Activated CD8-positive, alpha-beta memory T cell treated with anti-CD3 and anti-CD28 coated beads, Interleukin-2, amount 10 ng/mL, durations not matched to agents 7 days and 5 days (primary cell): Measurements from ENCODE around the gene ANKRD12. TPM values are rescaled to one million over a fixed set of nuclear protein-coding genes. Genes with fewer than 3 reads are reported as not detected.
A peak's percentile ranks its signal among the peaks of the same experiment; 100 is the strongest.

Source experiments
- ATAC-seq: fragments of 150-1000 bp; cut with Tn5 transposase; one replicate; pipeline ENCODE4 v1.10.0; 2021; ENCODE audit warnings: moderate library complexity
- CTCF ChIA-PET: fragments of 350-600 bp; sonication (Branson Sonifier 250); formaldehyde crosslinking; loops from one replicate; lab custom pipeline; 2021; ENCODE audit warnings: antibody characterized with exemption; lab: Charles Lee
- DNase-seq: peaks from one replicate; pipeline ENCODE4 v3.0.0-alpha.2; 2020
- H3K27ac Mint-ChIP-seq: one replicate; pipeline ENCODE4 v1.8.0; 2021; ENCODE audit warnings: mild to moderate bottlenecking, mixed read lengths
- H3K27me3 Mint-ChIP-seq: one replicate; pipeline ENCODE4 v1.8.0; 2021; ENCODE audit warnings: mixed read lengths
- H3K36me3 Mint-ChIP-seq: one replicate; pipeline ENCODE4 v1.8.0; 2021; ENCODE audit warnings: mild to moderate bottlenecking, mixed read lengths
- H3K4me1 Mint-ChIP-seq: one replicate; pipeline ENCODE4 v1.8.0; 2021; ENCODE audit warnings: mixed read lengths
- H3K4me3 Mint-ChIP-seq: one replicate; pipeline ENCODE4 v1.8.0; 2021; ENCODE audit warnings: mild to moderate bottlenecking, moderate library complexity, mixed read lengths
- H3K9me3 Mint-ChIP-seq: one replicate; pipeline ENCODE4 v1.8.0; 2022; ENCODE audit warnings: low read depth, mixed read lengths
- total RNA-seq, 2 experiments: library from RNA; stranded (reverse); gene quantifications; one replicate each; pipeline ENCODE4 v1.2.3, GENCODE V29; 2021

Gene ANKRD12
- total RNA-seq, 2 experiments from 2014 or later: 67.5 to 76.9 TPM

DNA sequence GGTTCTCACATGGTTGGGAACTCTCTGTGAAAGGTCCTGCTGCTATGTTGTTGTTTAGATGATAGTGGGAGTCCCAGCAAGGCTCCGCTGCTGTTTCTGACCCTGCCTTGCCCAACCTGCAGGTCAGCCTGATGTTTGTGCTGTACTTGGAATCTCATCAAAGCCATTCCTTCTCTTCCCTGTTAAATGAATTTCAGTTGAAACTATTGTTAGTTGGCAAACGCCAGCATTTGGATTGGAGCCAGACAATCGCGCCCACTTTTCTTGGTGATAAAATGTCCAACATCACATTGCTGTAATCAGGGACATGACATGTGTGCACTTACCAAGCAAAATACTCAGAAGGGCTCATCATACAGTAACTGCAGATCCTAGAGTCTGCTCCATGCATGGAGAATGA, 185.2 kb downstream of the ANKRD12 start:
- H3K27ac Mint-ChIP-seq: no peak overlapping the region
- ATAC-seq (no peak), DNase-seq (no peak)
- H3K36me3 Mint-ChIP-seq: no peaks in the 10 kb centered on the region
- H3K9me3 Mint-ChIP-seq: no peaks in the 10 kb centered on the region
- CTCF ChIA-PET: interaction anchor here (0.8 kb wide), 1 partner anchor 15 kb away, joined by 3 read pairs; no protein-coding TSS in a partner anchor
- H3K27me3 Mint-ChIP-seq: peaks cover 10% of the 10 kb centered on the region
- no peaks in the 10 kb centered on the region for H3K4me1 Mint-ChIP-seq
- no peak overlapping the region for H3K4me3 Mint-ChIP-seq

DNA sequence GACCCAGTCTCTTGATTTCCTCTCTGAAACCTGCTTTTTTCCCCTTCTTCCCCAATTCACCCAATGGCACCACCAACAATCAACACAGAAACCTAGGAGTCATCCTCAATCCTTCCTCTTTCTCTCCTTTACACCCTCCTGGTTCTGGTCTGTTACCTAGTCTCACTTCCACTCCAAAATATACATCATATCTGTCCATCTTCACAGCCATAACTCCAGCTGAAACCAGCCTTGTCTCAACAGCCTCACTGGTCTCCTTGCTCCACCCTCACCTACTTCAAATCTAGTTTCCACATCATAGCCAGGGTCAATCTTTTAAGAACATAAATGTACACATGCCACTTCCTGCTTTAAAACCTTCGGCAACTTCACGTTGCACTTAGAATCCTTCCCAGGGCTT, 186.2 kb downstream of the ANKRD12 start:
- CTCF ChIA-PET: no interaction called here
- Mint-ChIP-seq H3K27ac (no peak overlapping the region), H3K4me1 (no peaks in the 10 kb centered on the region), H3K27me3 (peaks cover 10% of the 10 kb centered on the region), H3K4me3 (no peak overlapping the region), H3K36me3 (no peaks in the 10 kb centered on the region), H3K9me3 (no peaks in the 10 kb centered on the region)
- DNase-seq: no peak
- ATAC-seq: no peak

DNA sequence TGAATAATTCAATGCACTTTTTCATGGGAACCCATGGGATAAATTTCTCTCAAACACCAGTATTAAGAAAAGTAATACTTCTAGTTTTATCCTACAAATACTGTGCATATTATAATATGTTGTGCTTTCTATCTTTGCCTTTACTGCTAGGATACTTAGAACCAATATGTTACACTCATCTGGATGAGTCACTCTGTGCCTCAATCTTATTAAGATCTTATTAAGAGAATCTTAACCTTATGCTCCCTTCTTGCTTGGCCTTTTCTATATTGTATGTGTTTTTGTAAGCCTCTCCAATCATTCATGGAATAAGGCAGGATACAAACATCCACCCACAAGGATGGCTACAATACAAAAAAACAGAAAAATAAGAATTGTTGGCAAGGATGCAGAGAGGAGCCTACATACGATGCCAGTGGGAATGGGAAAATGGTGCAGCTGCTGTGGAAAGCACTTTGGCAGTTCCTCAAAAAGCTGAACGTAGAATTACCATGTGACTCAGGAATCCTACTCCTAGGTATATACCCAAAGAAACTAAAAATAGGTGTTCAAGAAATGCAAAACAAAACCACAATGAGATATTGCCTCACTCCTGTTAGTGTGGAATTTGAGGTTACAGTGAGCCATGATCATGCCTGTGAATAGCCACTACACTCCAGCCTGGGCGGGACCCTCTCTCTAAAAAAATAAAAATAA, 187.3 kb downstream of the ANKRD12 start:
- Mint-ChIP-seq H3K9me3 (no peaks in the 10 kb centered on the region), H3K4me1 (no peaks in the 10 kb centered on the region), H3K27ac (no peak overlapping the region), H3K27me3 (peaks cover 10% of the 10 kb centered on the region), H3K36me3 (no peaks in the 10 kb centered on the region), H3K4me3 (no peak overlapping the region)
- ATAC-seq: no peak
- DNase-seq: no peak
- CTCF ChIA-PET: no interaction called here

DNA sequence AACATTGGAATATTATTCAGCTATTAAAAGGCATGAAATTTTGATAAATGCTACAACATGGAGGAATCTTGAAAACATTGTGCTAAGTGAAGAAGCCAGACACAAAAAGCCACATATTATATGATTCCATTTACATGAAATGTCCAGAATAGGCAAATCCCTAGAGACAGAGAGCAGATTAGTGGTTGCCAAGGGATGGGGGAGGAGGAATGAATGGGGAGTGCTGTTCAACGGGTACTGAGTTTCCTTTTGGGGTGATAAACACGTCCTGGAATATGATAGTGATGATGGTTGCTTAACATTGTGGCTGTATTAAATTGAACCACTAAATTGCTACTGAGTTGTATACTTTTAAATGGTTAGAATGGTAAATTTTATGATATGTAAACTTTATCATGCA, 189.1 kb downstream of the ANKRD12 start:
- DNase-seq (no peak), ATAC-seq (no peak)
- CTCF ChIA-PET: interaction anchor here (0.7 kb wide), 1 partner anchor 205 kb away, joined by 3 read pairs; no protein-coding TSS in a partner anchor
- Mint-ChIP-seq H3K4me3 (no peak overlapping the region), H3K27ac (no peak overlapping the region), H3K27me3 (peaks cover 10% of the 10 kb centered on the region), H3K9me3 (no peaks in the 10 kb centered on the region), H3K36me3 (no peaks in the 10 kb centered on the region), H3K4me1 (no peaks in the 10 kb centered on the region)

DNA sequence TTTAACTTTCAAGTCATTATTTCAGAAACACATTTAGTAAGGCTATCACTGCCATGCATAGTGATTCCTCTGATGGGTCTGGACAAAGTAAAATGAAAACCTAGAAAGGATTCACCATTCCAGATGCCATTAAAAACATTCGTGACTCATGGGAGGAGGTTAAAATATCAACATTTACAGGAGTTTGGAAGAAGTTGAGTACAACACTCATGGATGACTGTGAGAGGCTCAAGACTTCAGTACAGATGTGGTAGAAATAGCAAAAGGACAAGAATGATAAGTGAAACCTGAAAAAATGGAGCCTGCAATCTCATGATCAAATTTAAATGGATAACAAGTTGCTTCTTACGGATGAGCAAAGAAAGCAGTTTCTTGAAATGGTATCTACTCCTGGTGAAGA, 192.2 kb downstream of the ANKRD12 start:
- Mint-ChIP-seq H3K9me3 (no peaks in the 10 kb centered on the region), H3K4me1 (peaks cover 4% of the 10 kb centered on the region), H3K36me3 (peaks cover 3% of the 10 kb centered on the region), H3K27ac (no peak overlapping the region), H3K27me3 (peaks cover 10% of the 10 kb centered on the region), H3K4me3 (no peak overlapping the region)
- DNase-seq (no peak), ATAC-seq (no peak)
- CTCF ChIA-PET: no interaction called here

DNA sequence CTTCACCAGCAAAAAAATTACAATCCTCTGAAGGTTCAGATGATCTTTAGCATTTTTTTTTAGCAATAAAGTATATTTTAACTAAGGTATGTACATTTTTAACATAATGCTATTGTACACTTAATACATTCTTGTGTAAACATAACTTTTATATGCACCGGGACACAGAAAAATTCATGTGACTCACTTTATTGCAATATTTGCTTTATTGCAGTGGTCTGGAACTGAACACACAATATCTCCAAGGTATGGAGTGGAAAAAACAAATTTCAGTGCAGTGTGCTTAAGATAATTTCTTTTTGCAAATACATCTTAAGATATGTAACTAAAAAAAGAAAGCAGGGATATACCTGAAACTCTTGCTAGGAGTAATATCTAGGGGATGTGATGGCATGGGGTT, 192.9 kb downstream of the ANKRD12 start:
- DNase-seq (no peak), ATAC-seq (no peak)
- H3K36me3 Mint-ChIP-seq: peaks cover 3% of the 10 kb centered on the region
- peaks cover 10% of the 10 kb centered on the region for H3K27me3 Mint-ChIP-seq
- no peak overlapping the region for H3K27ac Mint-ChIP-seq
- CTCF ChIA-PET: no interaction called here
- no peak overlapping the region for H3K4me3 Mint-ChIP-seq
- H3K4me1 Mint-ChIP-seq: peaks cover 7% of the 10 kb centered on the region
- H3K9me3 Mint-ChIP-seq: no peaks in the 10 kb centered on the region

DNA sequence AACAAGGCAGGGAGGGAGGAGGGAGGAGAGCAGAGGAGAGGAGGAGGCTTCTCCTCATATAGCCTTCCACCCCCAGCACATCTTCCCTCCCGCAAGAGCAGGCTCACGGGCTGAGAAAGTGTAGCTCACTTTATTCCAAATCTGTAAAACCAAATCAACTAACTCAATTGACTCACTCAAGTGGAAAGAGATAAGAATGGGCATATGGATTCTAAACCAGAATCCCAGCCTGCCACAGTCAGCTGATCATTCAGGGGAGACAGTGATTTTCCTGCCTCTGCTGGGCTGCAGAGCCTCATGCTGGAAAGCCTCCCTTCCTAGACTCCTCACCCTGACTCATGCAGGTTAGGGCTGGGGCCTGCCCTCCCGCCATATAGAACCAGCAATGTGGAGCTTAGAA, 193.8 kb downstream of the ANKRD12 start:
- DNase-seq: no peak

DNA sequence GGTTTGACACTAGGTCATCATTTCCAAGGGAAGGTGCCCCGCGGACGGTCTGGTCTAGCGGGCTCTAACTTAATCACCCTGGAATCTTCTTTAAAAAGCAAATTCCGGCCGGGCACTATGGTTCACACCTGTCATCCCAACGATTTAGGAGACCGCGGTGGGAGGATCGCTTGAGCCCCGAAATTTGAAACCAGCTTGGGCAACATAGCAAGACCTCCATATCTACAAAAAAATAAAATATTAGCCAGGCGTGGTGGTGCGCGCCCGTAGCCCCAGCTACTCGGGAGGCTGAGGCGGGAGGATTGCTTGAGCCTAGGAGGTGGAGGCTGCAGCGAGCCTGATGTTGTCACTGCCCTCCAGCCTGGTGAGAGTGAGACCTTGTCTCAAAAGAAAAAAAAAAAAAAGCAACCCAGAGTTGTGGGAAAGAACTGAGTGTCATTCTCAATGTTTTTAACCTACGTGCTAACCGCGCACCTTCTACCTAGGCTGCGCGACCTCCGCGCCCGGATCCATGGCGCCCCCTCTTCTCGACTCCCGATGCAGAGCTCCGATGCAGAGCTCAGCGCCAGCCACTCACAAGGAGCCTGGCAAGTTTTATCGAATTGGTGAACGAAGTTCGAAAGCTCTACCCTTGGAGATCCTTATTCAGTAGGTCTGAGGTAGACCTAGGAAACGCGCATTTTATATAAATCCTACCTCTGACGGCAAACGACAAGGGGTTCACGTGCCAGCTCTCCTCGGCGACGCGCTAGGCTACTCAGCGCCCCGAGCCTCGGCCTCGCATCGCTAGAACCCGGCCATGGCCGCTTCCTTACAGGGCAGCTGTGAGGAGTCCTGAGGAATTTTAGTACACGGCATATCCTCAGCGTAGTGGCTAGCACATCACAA, 197.1 kb downstream of the ANKRD12 start:
- ATAC-seq (peak; percentile 41), DNase-seq (no peak)
- no peaks in the 10 kb centered on the region for H3K9me3 Mint-ChIP-seq
- H3K4me1 Mint-ChIP-seq: peaks cover 27% of the 10 kb centered on the region
- H3K27me3 Mint-ChIP-seq: peaks cover 8% of the 10 kb centered on the region
- CTCF ChIA-PET: interaction anchor here (1.0 to 1.9 kb wide), 9 partner anchors 11 to 276 kb away, joined by 3 to 10 read pairs (median 3); no protein-coding TSS in a partner anchor
- H3K27ac Mint-ChIP-seq: peak overlapping the region; percentile 84
- H3K4me3 Mint-ChIP-seq: peak overlapping the region; percentile 77
- peaks cover 8% of the 10 kb centered on the region for H3K36me3 Mint-ChIP-seq

More for the DNA sequence above, 193.8 kb downstream of the ANKRD12 start:
- Mint-ChIP-seq H3K36me3 (peaks cover 3% of the 10 kb centered on the region), H3K4me1 (peaks cover 9% of the 10 kb centered on the region), H3K9me3 (no peaks in the 10 kb centered on the region), H3K27me3 (peaks cover 10% of the 10 kb centered on the region), H3K4me3 (no peak overlapping the region), H3K27ac (no peak overlapping the region)
- no peak for ATAC-seq
- CTCF ChIA-PET: no interaction called here

DNA sequence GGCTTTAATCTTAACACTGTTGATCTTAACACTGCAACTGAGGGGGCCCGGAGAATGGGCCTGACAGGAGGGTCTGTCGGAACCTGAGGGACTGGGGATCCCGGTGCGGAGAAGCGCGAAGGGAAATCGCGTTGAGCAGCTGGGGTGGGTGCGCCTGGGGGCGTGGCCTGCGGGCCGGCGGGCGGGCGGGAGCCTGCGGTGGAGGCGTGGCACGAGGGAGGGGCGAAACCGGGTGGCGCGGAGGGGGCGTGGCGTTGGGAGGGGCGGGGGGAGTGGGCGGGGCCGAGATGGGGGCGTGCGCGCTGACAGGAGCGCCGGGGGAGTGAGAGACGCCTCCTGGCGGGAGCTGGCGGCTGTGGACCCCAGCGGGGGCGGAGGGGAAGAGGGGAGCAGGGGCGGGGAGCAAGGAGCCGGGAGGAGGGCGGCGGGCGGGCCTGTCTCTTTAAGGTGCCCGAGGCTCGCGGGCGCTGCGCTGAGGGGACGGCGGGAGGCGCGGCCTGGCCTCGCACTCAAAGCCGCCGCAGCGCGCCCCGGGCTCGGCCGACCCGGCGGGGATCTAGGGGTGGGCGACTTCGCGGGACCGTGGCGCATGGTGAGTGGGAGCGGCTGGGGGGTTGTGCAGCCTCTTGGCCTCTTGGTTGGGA, 197.9 kb downstream of the ANKRD12 start, which contains the start of gene TWSG1:
Gene TWSG1 (plus strand): TSS at position 445 of the 644 bp plus-strand sequence. CDS start 2,457 bp downstream, outside the sequence.
- Mint-ChIP-seq H3K4me1 (peaks cover 27% of the 10 kb centered on the region), H3K9me3 (no peaks in the 10 kb centered on the region), H3K27ac (peak within 1 kb of the TSS; percentile 84), H3K4me3 (peak within 1 kb of the TSS; percentile 77), H3K36me3 (peaks cover 8% of the 10 kb centered on the region), H3K27me3 (peaks cover 8% of the 10 kb centered on the region)
- CTCF ChIA-PET: interaction anchor here (1.0 to 1.9 kb wide), 9 partner anchors 10 to 277 kb away, joined by 3 to 10 read pairs (median 3); no protein-coding TSS in a partner anchor
- peak; percentile 96 for DNase-seq
- peak; percentile 92 for ATAC-seq

DNA sequence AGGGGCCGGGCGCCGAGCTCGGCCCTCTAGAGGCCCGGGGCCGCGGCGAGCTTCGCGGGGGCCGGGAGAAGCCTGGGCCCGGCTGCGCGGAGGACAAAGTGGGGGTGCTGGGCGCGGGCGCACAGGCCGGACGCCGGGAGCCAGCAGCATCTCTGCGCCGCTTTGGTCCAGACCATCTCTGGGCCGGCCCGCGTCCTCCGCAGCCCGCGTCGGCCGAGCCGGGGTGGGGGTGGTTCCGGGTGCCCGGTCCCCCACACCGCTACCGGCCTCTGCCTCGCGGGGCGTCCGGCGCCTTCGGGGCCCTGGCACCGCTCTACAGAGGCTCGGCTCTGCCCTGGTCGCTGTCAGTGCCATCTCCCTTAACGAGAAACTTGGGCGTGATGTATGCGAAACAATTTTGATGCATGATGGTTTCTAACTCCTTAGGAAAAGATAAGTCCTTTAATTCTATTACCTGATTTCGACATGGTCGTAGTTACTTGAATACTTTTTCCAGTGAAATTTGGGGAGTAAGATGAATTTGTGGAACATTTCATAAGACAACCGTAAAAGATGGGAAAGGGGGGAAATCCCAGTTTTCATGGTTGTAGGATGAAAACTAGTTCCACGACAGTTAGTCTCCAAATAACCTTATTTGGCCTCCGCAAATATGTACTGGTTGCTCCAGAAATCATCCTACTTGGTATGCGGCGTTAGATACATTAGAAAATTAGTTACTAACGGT, 198.6 kb downstream of the ANKRD12 start:
- CTCF ChIA-PET: interaction anchor here (1.0 to 1.9 kb wide), 6 partner anchors 9 to 262 kb away, joined by 3 to 10 read pairs (median 4); no protein-coding TSS in a partner anchor
- peak overlapping the region; percentile 77 for H3K4me3 Mint-ChIP-seq
- DNase-seq: peak; percentile 61

More for the DNA sequence above, 198.6 kb downstream of the ANKRD12 start:
- Mint-ChIP-seq H3K9me3 (no peaks in the 10 kb centered on the region), H3K4me1 (peaks cover 27% of the 10 kb centered on the region), H3K36me3 (peaks cover 9% of the 10 kb centered on the region), H3K27me3 (peaks cover 8% of the 10 kb centered on the region), H3K27ac (peak overlapping the region; percentile 61)
- ATAC-seq: peak; percentile 50
